Activated naive CD4-positive, alpha-beta T cell treated with anti-CD3 and anti-CD28 coated beads, Interleukin-2, amount 50 U/mL, for 24 hours (primary cell): ENCODE measurements around the gene GPR12.

ENCODE experiments used
- H3K27ac Mint-ChIP-seq: one replicate; pipeline ENCODE4 v1.8.0; 2021; ENCODE audit warnings: mild to moderate bottlenecking, mixed read lengths
- H3K27me3 Mint-ChIP-seq: one replicate; pipeline ENCODE4 v1.8.0; 2021; ENCODE audit warnings: mixed read lengths
- H3K36me3 Mint-ChIP-seq: one replicate; pipeline ENCODE4 v1.8.0; 2021; ENCODE audit warnings: mixed read lengths
- H3K4me1 Mint-ChIP-seq: one replicate; pipeline ENCODE4 v1.8.0; 2021; ENCODE audit warnings: mixed read lengths
- H3K4me3 Mint-ChIP-seq: one replicate; pipeline ENCODE4 v1.8.0; 2021; ENCODE audit warnings: mild to moderate bottlenecking, mixed read lengths
- H3K9me3 Mint-ChIP-seq: one replicate; pipeline ENCODE4 v1.8.0; 2021; ENCODE audit warnings: mixed read lengths

GPR12 gene

GRCh38 chr13:26759907-26760831 is at the start of gene GPR12:
GPR12 (minus strand) TSS chr13:26760786; CDS start chr13:26759827, 959 bp downstream.
- H3K4me3 Mint-ChIP-seq, result peak within 1 kb of the TSS; percentile 66
- H3K4me1 Mint-ChIP-seq, result peaks cover 17% of the 10 kb centered on the region
- H3K36me3 Mint-ChIP-seq, result no peaks in the 10 kb centered on the region
- H3K9me3 Mint-ChIP-seq, result no peaks in the 10 kb centered on the region
- H3K27ac Mint-ChIP-seq, result no peak within 1 kb of the TSS
- peaks cover 49% of the 10 kb centered on the region for H3K27me3 Mint-ChIP-seq

GRCh38 chr13:26810095-26810494 is 49.5 kb upstream of the GPR12 start:
- no peaks in the 10 kb centered on the region for H3K9me3 Mint-ChIP-seq
- H3K27ac Mint-ChIP-seq, result no peak overlapping the region
- no peak overlapping the region for H3K4me3 Mint-ChIP-seq
- H3K4me1 Mint-ChIP-seq, result no peaks in the 10 kb centered on the region
- H3K36me3 Mint-ChIP-seq, result no peaks in the 10 kb centered on the region
- H3K27me3 Mint-ChIP-seq, result peaks cover 22% of the 10 kb centered on the region

GRCh38 chr13:26806891-26807290 is 46.3 kb upstream of the GPR12 start:
- Mint-ChIP-seq H3K4me3 (no peak overlapping the region), H3K27ac (no peak overlapping the region), H3K9me3 (no peaks in the 10 kb centered on the region), H3K4me1 (no peaks in the 10 kb centered on the region), H3K36me3 (no peaks in the 10 kb centered on the region), H3K27me3 (peaks cover 32% of the 10 kb centered on the region)

GRCh38 chr13:26787961-26788360 is 27.4 kb upstream of the GPR12 start:
- peaks cover 8% of the 10 kb centered on the region for H3K27me3 Mint-ChIP-seq
- no peak overlapping the region for H3K4me3 Mint-ChIP-seq
- no peak overlapping the region for H3K27ac Mint-ChIP-seq

GRCh38 chr13:26786651-26787295 is 26.2 kb upstream of the GPR12 start:
- Mint-ChIP-seq H3K27me3 (peaks cover 10% of the 10 kb centered on the region), H3K9me3 (peaks cover 7% of the 10 kb centered on the region), H3K4me1 (peaks cover 24% of the 10 kb centered on the region), H3K27ac (no peak overlapping the region), H3K36me3 (no peaks in the 10 kb centered on the region), H3K4me3 (peak overlapping the region; percentile 35)

More at GRCh38 chr13:26787961-26788360, 27.4 kb upstream of the GPR12 start:
- Mint-ChIP-seq H3K9me3 (no peaks in the 10 kb centered on the region), H3K4me1 (peaks cover 24% of the 10 kb centered on the region), H3K36me3 (no peaks in the 10 kb centered on the region)

- peaks cover 24% of the 10 kb centered on the region for H3K4me1 Mint-ChIP-seq
- H3K36me3 Mint-ChIP-seq, result no peaks in the 10 kb centered on the region
- H3K9me3 Mint-ChIP-seq, result peaks cover 7% of the 10 kb centered on the region
- no peak overlapping the region for H3K27ac Mint-ChIP-seq
- H3K27me3 Mint-ChIP-seq, result peaks cover 10% of the 10 kb centered on the region
- peak overlapping the region; percentile 80 for H3K4me3 Mint-ChIP-seq
Observed at GRCh38 chr13:26785838-26786630, 25.4 kb upstream of the GPR12 start.

- H3K36me3 Mint-ChIP-seq, result no peaks in the 10 kb centered on the region
- peaks cover 24% of the 10 kb centered on the region for H3K4me1 Mint-ChIP-seq
- H3K27me3 Mint-ChIP-seq, result peaks cover 10% of the 10 kb centered on the region
- H3K9me3 Mint-ChIP-seq, result peaks cover 7% of the 10 kb centered on the region
- H3K4me3 Mint-ChIP-seq, result peak overlapping the region; percentile 80
- no peak overlapping the region for H3K27ac Mint-ChIP-seq
Observed at GRCh38 chr13:26784704-26785639, 24.4 kb upstream of the GPR12 start.

GRCh38 chr13:26780411-26780810 is 19.8 kb upstream of the GPR12 start:
- Mint-ChIP-seq H3K27ac (no peak overlapping the region), H3K36me3 (no peaks in the 10 kb centered on the region), H3K4me1 (peaks cover 7% of the 10 kb centered on the region), H3K4me3 (no peak overlapping the region), H3K27me3 (peaks cover 2% of the 10 kb centered on the region), H3K9me3 (peaks cover 7% of the 10 kb centered on the region)

- H3K4me3 Mint-ChIP-seq, result no peak overlapping the region
- H3K4me1 Mint-ChIP-seq, result no peaks in the 10 kb centered on the region
- no peak overlapping the region for H3K27ac Mint-ChIP-seq
- peaks cover 7% of the 10 kb centered on the region for H3K9me3 Mint-ChIP-seq
- no peaks in the 10 kb centered on the region for H3K36me3 Mint-ChIP-seq
- peaks cover 2% of the 10 kb centered on the region for H3K27me3 Mint-ChIP-seq
Observed at GRCh38 chr13:26779321-26779720, 18.7 kb upstream of the GPR12 start.

GRCh38 chr13:26772531-26772930 is 11.9 kb upstream of the GPR12 start:
- Mint-ChIP-seq H3K27ac (no peak overlapping the region), H3K27me3 (peaks cover 3% of the 10 kb centered on the region), H3K4me1 (no peaks in the 10 kb centered on the region), H3K9me3 (no peaks in the 10 kb centered on the region), H3K4me3 (no peak overlapping the region), H3K36me3 (no peaks in the 10 kb centered on the region)

- H3K4me1 Mint-ChIP-seq, result no peaks in the 10 kb centered on the region
- H3K36me3 Mint-ChIP-seq, result no peaks in the 10 kb centered on the region
- H3K27ac Mint-ChIP-seq, result no peak overlapping the region
- no peaks in the 10 kb centered on the region for H3K9me3 Mint-ChIP-seq
- no peak overlapping the region for H3K4me3 Mint-ChIP-seq
- peaks cover 3% of the 10 kb centered on the region for H3K27me3 Mint-ChIP-seq
Observed at GRCh38 chr13:26771796-26772195, 11.2 kb upstream of the GPR12 start.

GRCh38 chr13:26762745-26763345 is 2.3 kb upstream of the GPR12 start:
- Mint-ChIP-seq H3K27me3 (peaks cover 46% of the 10 kb centered on the region), H3K4me3 (no peak overlapping the region), H3K9me3 (no peaks in the 10 kb centered on the region), H3K27ac (no peak overlapping the region), H3K4me1 (peaks cover 17% of the 10 kb centered on the region), H3K36me3 (no peaks in the 10 kb centered on the region)

GRCh38 chr13:26760832-26761582 is 421 bp upstream of the GPR12 start:
- Mint-ChIP-seq H3K36me3 (no peaks in the 10 kb centered on the region), H3K9me3 (no peaks in the 10 kb centered on the region), H3K4me1 (peaks cover 17% of the 10 kb centered on the region), H3K27me3 (peaks cover 49% of the 10 kb centered on the region), H3K4me3 (peak overlapping the region; percentile 64), H3K27ac (no peak overlapping the region)
